ENCODE results near the gene ZMIZ1.

ZMIZ1 gene

GRCh38 chr10:79038104-79038840, 30.5 kb upstream of the ZMIZ1 start:
- no peak for DNase-seq (ENCODE audit: low read depth)
- no peak for TF ChIP-seq CTCF (IDR thresholded peaks at IDR 0.05; ENCODE audit: low read depth, low read length)
- no peak for TF ChIP-seq MAX (IDR thresholded peaks at IDR 0.05; ENCODE audit: low read depth, low read length)
- no peak for TF ChIP-seq POLR2A (IDR thresholded peaks at IDR 0.05; ENCODE audit: extremely low read depth, insufficient read length)
- TF ChIP-seq MYC (IDR thresholded peaks at IDR 0.05; ENCODE audit: low read depth, low read length), result no peak
- no peak overlapping the region for H3K4me3 ChIP-seq (ENCODE audit: low read depth, low read length)

- no peak for DNase-seq (ENCODE audit: low read depth)
- no peak overlapping the region for H3K4me3 ChIP-seq (ENCODE audit: low read depth, low read length)
Observed at GRCh38 chr10:79038841-79039201, 29.9 kb upstream of the ZMIZ1 start.

GRCh38 chr10:79042639-79043411, 25.9 kb upstream of the ZMIZ1 start:
- no peak overlapping the region for H3K4me3 ChIP-seq (ENCODE audit: low read depth, low read length)
- no peak for TF ChIP-seq MYC (IDR thresholded peaks at IDR 0.05; ENCODE audit: low read depth, low read length)
- no peak for TF ChIP-seq MAX (IDR thresholded peaks at IDR 0.05; ENCODE audit: low read depth, low read length)
- TF ChIP-seq POLR2A (IDR thresholded peaks at IDR 0.05; ENCODE audit: extremely low read depth, insufficient read length), result no peak
- TF ChIP-seq CTCF (IDR thresholded peaks at IDR 0.05; ENCODE audit: low read depth, low read length), result no peak
- no peak for DNase-seq (ENCODE audit: low read depth)

More at GRCh38 chr10:79038841-79039201, 29.9 kb upstream of the ZMIZ1 start:
- TF ChIP-seq MAX (IDR thresholded peaks at IDR 0.05; ENCODE audit: low read depth, low read length) (peak; percentile 90), CTCF (IDR thresholded peaks at IDR 0.05; ENCODE audit: low read depth, low read length) (no peak), POLR2A (IDR thresholded peaks at IDR 0.05; ENCODE audit: extremely low read depth, insufficient read length) (no peak), MYC (IDR thresholded peaks at IDR 0.05; ENCODE audit: low read depth, low read length) (peak; percentile 76)

- H3K4me3 ChIP-seq (ENCODE audit: low read depth, low read length), result no peak overlapping the region
- no peak for TF ChIP-seq POLR2A (IDR thresholded peaks at IDR 0.05; ENCODE audit: extremely low read depth, insufficient read length)
- no peak for TF ChIP-seq CTCF (IDR thresholded peaks at IDR 0.05; ENCODE audit: low read depth, low read length)
- no peak for TF ChIP-seq MYC (IDR thresholded peaks at IDR 0.05; ENCODE audit: low read depth, low read length)
- no peak for TF ChIP-seq MAX (IDR thresholded peaks at IDR 0.05; ENCODE audit: low read depth, low read length)
- no peak for DNase-seq (ENCODE audit: low read depth)
Observed at GRCh38 chr10:79044036-79044632, 24.6 kb upstream of the ZMIZ1 start.

GRCh38 chr10:79044846-79045245, 23.9 kb upstream of the ZMIZ1 start:
- TF ChIP-seq MYC (IDR thresholded peaks at IDR 0.05; ENCODE audit: low read depth, low read length), result no peak
- TF ChIP-seq MAX (IDR thresholded peaks at IDR 0.05; ENCODE audit: low read depth, low read length), result no peak
- no peak for TF ChIP-seq POLR2A (IDR thresholded peaks at IDR 0.05; ENCODE audit: extremely low read depth, insufficient read length)
- no peak for TF ChIP-seq CTCF (IDR thresholded peaks at IDR 0.05; ENCODE audit: low read depth, low read length)
- H3K4me3 ChIP-seq (ENCODE audit: low read depth, low read length), result no peak overlapping the region
- DNase-seq (ENCODE audit: low read depth), result no peak

Data from NB4 (cell line).